Limb (tissue), 2 donors: ENCODE data around the gene TRIM72.
"Not testable (repeated sequence)": the region's sequence is repeated elsewhere in the genome, so short reads cannot be mapped to it uniquely, and the experiment has no call there.

Source experiments
- DNase-seq, 2 donors: peaks; one replicate each; pipeline ENCODE4 v3.0.0-alpha.2; 2016; ENCODE audit errors: extremely low spot score in 2 of 2

Gene TRIM72

DNA sequence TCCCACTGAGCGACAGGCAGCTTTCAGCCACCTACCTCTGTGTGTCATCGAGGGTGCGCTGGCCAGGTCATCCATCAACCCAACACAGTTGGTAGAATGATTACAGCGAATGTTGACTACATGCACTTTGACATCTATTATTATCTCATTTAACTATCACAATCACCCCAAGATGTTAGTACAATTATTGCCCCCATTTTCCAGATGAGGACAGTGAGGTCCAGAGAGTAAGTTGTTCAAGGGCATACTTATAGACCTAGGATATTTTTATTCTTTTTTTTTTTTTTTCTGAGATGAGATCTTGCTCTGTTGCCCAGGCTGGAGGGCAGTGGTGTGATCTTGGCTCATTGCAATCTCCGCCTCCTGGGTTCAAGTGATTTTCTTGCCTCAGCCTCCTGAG is 37.5 kb downstream of the TRIM72 start:
- no peak for DNase-seq

DNA sequence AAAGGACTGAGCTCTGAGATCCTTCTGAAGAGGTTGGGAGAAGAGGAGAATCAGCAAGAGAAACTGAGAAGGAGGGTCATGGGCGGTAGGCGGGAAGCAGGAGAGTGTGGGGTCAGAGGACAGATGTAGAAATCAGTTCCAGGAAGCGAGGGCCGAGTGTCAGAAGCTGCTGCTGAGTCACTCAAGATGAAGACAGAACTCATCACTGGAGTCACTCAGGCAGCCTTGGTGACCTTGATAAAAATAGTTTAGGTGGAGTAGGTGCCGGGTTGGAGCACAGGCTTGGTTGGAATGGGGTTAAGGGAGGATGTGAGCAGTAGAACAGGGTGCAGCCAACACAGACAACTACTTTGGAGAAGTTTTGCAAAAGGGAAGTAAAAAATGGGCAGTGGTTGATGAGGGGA is 39.7 kb downstream of the TRIM72 start:
- no peak for DNase-seq

DNA sequence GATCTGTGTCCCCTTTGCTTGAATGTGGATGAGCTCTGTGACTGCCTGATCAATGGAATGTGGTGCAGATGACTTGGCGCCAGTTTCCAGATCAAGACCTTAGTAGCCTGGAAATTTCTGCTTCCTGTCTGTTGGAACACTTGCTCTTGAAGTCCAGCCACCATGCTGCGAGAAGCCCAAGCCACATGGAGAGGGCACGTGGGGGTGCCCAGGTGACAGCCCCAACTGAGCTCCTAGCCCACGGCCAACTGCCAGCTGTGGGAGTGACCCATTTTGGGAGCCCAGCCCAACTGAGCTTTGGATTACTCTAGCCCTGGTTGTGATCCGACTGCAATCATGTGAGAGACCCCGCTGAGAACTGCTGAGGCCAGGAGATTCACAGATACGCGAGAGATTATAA is 42.5 kb downstream of the TRIM72 start:
- DNase-seq, result no peak

DNA sequence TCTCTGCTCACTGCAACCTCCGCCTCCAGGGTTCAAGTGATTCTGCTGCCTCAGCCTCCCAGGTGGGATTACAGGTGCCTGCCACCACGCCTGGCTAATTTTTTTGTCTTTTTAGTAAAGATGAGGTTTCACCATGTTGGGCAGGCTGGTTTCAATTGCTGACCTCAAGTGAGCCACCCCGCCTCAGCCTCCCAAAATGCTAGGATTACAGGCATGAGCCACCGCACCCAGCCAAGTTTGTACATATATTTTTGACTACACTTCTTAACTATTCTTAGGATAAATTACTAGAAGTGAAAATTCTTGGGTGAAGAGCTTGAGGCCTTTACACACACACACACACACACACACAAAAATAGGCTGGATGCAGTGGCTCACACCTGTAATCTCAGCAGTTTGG is 44.4 kb downstream of the TRIM72 start:
- no peak for DNase-seq

DNA sequence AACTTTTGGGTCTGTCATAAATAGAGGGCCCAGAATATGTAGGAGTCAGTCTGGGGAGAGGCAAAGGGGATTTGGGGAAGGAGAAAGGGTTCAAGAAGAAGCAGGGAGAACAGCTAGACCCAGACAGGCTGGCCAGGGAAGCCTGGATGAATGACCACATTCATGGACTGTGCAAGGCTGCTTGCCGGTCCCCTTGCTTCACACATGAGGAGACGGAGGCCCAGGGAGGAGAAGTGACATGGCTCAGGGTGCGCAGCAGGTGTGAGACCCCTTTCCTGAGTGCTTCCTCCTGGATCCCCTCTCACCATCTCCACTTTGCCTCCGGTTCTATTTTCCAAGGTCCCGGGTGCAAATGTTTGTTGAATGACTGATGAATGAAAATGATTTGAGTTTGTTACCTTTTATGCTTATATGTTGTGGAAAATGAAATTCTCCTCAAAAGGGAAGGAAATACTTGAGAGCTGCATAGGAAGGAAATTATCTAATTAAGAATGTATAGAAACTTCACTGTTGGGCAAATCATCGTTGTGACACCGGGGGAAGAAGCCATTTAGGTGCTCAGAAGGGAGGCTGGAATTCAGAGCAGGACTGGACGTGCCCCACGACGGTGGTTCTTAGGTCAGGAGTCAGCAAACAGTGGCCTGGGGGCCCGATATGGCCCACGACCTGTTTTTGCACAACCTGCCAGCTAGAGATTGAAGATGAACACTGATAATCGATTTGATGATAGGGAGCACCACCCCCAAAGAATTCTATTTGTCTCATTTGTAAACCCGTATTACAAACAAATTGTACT is 46.4 kb downstream of the TRIM72 start:
- no peak for DNase-seq

DNA sequence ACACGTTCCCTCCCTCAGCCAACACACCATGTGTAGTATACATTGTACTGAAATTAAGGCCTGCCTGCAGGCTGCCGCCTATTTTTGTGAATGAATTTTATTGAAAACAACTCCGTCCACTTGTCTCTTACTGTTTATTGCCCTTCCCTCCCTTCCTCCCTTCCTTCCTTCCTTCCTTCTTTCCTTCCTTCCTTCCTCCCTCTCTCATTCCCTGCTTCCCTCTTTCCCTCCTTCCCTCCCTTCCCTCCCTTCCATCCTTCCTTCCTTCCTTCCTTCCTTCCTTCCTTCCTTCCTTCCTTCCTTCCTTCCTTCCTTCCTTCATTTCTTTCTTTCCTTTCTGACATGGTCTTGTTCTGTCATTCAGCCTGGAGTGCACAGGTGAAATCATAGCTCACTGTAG is 48.2 kb downstream of the TRIM72 start:
- no peak for DNase-seq

DNA sequence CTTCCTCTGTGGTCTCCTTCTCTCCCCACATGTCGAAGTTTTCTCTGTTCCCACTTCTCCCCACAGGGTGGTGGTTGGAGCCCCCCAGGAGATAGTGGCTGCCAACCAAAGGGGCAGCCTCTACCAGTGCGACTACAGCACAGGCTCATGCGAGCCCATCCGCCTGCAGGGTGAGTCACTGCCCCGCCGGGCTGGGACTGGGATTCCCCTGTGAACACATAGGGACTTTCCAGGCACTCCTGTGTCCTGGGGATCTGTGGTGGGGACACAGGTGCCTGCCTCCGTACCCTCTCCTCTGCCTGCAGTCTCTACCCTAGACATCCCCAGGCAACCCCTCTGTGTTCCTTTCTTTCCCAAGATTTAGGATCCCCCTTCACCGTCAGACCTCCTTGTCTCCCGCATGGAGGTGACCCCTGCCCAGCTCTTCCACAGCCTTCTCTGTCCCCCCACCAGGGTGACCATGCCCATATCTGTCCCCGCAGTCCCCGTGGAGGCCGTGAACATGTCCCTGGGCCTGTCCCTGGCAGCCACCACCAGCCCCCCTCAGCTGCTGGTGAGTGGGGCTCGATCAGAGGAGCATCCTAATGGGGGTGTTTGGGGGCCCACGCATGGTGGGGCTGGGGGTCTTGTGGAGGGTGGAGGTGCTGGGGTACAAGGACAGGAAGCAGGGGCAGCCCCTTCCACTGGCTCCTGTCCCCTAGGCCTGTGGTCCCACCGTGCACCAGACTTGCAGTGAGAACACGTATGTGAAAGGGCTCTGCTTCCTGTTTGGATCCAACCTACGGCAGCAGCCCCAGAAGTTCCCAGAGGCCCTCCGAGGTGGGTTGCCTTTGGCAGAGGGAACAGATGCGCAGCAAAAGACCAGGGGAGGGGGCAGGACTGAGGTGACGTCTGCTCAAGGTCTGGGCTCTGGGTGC is 51.7 kb downstream of the TRIM72 start:
- no peak for DNase-seq

DNA sequence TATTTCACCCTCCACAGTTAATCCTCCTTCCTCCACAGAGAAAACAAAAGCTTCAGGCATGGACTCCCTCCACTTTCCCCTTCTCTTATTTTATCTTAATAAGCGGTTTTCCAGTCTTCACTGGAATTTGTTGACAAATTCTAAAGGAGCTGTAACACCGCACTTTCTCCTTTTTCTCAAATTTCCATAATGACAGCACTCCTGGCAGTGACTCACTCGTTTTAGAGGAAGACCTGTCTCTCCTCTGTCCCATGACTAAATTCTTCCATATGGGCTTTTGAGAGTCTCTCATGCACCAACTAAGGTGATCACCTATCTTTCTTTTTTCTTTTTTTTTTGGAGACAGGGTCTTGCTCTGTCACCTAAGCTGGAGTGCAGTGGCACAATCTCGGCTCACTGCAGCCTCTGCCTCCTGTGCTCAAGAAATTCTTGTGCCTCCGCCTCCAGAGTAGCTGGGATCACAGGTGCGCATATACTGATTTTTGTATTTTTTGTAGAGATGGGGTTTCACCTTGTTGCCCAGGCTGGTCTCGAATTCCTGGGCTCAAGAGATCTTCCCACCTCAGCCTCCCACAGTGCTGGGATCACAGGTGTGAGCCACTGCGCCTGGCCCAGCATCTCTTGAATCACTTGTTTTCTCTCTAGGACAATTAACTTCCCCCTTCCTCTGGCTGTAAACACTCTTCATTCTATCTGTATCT is 53.6 kb downstream of the TRIM72 start:
- DNase-seq, result no peak

DNA sequence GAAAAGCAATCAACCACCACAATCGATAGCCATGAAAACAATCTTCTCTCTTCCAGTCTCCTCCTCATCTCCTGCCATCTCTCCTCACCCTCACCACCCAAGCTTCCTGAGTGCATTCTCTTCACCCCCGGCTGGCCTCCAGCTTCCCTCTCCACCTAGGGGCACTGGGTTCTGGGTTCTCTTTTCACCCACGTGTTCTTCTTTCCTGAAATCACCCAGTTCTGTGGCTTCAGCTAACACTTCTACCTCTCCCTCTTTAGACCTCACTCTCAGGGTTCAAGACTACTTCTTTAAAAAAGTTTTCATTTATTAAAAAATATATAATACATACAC is 54.1 kb downstream of the TRIM72 start:
- no peak for DNase-seq

DNA sequence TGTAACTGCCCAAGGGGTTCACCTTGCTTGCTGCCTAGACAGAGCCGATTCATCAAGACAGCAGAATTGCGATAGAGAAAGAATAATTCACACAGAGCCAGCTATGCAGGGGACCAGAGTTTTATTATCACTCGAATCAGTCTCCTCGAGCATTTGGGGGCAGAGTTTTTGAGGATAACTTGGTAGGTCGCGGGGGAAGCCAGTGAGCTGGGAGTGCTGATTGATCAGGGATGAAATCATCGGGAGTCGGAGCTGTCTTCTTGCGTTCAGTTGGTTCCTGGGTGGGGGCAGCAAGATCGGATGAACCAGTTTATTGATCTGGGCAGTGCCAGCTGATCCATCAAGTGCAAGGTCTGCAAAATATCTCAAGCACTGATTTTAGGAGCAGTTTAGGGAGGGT is 55.0 kb downstream of the TRIM72 start:
- no peak for DNase-seq

DNA sequence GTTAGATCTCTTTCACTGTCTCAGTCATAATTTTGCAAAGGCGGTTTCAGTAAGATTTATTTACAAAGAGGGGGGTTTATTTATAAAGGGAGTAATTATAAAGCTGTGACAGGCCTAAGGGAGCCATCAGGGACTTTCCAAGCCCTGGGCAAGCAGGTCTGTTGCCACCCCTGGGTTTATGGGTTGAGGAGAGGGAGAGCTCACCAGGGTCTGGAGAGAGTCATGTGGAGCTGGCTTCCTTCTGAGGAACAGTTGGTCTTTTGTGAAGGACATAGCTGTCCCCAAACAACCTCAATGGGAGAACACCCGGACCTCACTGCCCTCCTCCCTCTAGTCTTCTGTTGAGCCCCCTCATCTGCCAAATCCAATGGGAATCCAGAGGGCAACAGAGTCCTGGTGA is 55.6 kb downstream of the TRIM72 start:
- no peak for DNase-seq

DNA sequence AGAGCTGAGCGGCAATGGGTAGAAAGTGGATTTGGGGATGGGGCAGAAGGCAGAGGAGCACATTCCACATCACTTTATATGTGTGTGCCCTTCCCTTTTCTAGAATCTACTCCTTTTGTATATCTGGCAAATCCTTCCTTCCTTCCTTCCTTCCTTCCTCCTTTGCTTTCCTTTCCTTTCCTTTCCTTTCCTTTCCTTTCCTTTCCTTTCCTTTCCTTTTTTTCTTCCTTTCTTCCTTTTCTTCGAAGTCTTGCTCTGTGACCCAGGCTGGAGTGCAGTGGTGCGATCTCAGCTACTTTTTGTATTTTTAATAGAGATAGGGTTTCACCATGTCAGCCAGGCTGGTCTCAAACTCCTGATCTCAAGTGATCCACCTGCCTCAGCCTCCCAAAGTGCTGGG is 56.1 kb downstream of the TRIM72 start:
- DNase-seq, result not testable (repeated sequence)

DNA sequence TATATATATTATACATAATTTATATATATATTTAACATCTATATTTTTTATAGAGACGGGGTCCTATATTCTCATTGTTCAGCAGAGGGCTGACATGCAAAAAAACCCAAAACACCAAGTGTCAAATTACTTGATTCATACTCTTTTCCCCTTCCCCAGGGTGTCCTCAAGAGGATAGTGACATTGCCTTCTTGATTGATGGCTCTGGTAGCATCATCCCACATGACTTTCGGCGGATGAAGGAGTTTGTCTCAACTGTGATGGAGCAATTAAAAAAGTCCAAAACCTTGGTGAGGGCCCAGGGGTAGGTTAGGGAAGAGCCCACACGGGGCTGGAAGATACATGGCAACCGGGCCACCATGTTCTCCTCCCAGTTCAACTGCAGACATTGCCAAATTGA is 56.9 kb downstream of the TRIM72 start:
- DNase-seq, result no peak

DNA sequence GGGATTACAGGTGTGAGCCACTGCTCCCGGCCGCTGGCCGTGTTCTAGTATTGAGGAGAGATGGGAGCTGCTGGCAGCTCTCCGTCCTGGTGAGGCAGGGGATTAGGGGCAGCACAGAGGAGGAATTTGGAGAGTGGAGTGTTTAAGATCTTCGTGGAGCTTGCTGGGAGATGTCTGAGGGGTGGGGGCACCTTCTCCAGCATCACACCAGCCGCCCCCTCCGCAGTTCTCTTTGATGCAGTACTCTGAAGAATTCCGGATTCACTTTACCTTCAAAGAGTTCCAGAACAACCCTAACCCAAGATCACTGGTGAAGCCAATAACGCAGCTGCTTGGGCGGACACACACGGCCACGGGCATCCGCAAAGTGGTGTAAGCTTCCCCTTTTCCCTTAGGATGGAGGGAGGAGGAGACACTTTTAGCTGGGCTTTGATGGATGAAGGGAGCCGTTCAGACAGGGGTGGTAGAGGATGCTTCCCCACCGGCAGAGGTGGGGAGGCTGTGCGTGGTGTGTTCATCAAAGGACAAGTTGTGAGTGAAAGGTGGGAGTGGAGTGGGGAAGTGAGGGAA is 57.8 kb downstream of the TRIM72 start:
- no peak for DNase-seq

DNA sequence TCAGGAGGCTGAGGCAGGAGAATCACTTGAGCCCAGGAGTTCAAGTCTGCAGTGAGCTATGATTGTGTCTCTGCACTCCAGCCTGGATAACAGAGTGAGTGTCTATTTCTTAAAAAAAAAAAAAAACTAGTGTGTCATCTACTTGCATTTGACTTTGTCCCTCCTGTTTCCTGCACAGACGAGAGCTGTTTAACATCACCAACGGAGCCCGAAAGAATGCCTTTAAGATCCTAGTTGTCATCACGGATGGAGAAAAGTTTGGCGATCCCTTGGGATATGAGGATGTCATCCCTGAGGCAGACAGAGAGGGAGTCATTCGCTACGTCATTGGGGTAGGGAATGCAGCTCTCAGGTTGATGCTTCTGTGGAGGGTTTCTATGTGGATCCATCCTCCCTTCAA is 59.3 kb downstream of the TRIM72 start:
- DNase-seq, result no peak

DNA sequence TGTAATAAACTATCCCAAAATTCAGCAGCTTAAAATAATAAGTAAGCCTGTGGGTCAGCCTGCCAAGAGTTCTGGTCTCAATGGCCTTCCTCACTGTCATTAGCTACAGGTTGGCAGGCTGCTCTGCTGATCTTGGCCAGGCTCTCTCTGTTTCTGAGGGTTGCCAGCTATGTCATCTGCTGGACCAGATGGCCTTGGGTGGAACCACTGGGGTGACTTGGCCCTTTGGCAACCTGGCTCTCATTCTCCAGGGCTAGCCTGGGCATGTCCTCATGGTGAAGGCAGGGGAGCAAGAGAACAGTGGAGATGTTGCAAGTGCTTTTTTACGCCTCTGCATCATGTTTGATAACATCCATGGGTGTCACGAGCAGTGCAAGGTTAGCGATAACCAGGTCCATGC is 59.8 kb downstream of the TRIM72 start:
- DNase-seq, result no peak

DNA sequence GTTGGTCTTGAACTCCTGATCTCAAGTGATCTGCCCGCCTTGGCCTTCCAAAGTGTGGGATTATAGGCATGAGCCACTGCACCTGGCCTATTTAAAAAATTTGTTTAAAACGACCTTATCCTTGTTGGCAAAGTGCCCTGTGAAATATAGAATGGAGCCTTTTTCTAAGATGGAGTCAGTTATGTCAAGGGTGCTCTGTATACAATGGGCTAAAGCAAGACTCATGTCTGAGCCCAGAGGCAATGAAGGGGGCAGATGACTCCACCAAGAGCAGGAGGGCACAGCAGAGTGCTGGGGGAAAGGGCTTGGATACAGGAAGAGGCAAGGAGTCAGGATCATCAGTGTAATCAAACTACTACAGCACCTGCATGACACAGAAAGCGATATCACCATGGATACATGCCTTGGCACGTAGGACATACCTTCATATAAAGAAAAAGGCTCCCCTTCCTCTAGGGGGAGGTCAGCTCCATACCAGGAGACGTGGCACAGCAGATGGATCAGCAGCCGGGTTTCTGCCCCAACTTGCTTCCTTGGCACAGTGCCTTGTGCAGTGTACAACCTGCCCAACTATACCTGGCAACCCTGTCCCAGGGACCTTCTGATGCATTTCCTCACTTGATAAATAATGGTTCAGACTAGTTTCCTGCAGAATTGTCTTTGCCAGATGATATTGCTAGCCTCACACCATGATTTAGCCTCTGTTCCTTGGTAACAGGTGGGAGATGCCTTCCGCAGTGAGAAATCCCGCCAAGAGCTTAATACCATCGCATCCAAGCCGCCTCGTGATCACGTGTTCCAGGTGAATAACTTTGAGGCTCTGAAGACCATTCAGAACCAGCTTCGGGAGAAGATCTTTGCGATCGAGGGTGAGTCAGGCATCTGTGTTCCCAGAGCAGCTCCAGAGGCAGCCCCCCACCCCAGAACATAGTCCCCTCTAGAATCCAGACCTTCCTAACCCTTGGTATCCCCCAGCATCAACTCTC is 61.2 kb downstream of the TRIM72 start:
- DNase-seq, result no peak

DNA sequence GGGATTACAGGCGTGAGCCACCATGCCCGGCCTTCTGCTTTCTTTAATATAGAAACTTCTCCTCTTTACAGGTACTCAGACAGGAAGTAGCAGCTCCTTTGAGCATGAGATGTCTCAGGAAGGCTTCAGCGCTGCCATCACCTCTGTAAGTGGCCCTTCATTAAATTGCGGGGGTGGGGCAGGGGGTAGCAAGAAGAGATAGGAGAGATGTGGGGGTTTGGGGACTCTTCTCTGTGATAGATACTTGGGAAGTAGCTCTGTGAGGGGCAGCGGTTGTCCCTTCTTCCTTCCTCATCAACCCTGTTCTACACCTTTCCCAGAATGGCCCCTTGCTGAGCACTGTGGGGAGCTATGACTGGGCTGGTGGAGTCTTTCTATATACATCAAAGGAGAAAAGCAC is 62.7 kb downstream of the TRIM72 start:
- DNase-seq, result no peak

DNA sequence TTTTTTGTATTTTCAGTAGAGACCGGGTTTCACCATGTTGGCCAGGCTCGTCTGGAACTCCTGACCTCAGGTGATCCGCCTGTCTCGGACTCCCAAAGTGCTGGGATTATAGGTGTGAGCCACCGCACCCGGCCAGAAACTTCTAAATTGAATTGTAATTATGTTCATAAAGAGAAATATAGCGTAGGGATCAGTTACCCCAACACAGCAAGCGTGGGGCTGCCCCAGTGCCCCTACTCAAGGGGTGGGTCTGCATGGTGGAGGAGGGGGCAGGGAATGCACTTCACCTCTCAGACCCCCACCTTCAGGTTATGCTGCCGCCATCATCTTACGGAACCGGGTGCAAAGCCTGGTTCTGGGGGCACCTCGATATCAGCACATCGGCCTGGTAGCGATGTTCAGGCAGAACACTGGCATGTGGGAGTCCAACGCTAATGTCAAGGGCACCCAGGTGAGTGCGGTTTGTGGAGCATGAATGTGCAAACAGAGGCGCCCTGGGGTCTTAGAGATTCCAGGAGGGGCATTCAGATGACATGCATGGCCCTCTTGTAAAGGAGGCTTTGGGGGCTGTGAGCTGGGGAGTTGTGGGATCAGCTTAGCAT is 63.8 kb downstream of the TRIM72 start:
- DNase-seq, result no peak

DNA sequence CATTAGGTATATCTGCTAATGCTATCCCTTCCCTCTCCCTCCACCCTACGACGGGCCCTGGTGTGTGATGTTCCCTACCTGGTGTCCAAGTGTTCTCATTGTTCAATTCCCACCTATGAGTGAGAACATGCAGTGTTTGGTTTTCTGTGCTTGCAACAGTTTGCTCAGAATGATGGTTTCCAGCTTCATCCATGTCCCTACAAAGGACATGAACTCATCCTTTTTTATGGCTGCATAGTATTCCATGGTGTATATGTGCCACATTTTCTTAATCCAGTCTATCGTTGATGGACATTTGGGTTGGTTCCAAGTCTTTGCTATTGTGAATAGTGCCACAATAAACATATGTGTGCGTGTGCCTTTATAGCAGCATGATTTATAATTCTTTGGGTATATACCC is 64.9 kb downstream of the TRIM72 start:
- DNase-seq, result not testable (repeated sequence)
